ENCODE results near the gene TMEM187. TPM values are rescaled to one million over a fixed set of nuclear protein-coding genes. Genes with fewer than 3 reads are reported as not detected.

The TMEM187 gene
- polyA plus RNA-seq, 2 of the 4 experiments (the other 2 are of a cell fraction), result 7.8 to 10.6 TPM

GRCh38 chrX:153961292-153961691, 11.3 kb upstream of the TMEM187 start:
- CTCF ChIA-PET, result interaction anchor here (0.8 to 5.5 kb wide), 5 partner anchors 9 to 197 kb away, joined by 4 to 47 read pairs (median 7); partner anchors contain the start of genes HCFC1 and PLXNB3
- Histone ChIP-seq H3K4me1 (no peaks in the 10 kb centered on the region), H3K4me3 (no peak overlapping the region), H3K4me2 (no peak overlapping the region), H3K9me3 (no peaks in the 10 kb centered on the region), H3K27ac (no peak overlapping the region)
- POLR2A ChIA-PET, result no interaction called here
- WGBS (ENCODE audit: missing lambda C conversion rate), result 93% methylated on average over 9 of the region's 11 CpGs
- no peak for ATAC-seq
- DNase-seq (ENCODE audit: low read depth in 1 of 2, low spot score in 1 of 2), result no peak
- FAIRE-seq, result no peak
- TF ChIP-seq FOSL2 (IDR thresholded peaks at IDR 0.05) (no peak), FOSL2 (CRISPR knock-in tag; IDR thresholded peaks at IDR 0.05) (no peak), MAFK (IDR thresholded peaks at IDR 0.05; ENCODE audit: partially characterized antibody) (no peak), PHF8 (IDR thresholded peaks at IDR 0.05; ENCODE audit: borderline replicate concordance, low read depth) (no peak), HOXB5 (CRISPR knock-in tag; IDR thresholded peaks at IDR 0.05) (no peak), ZNF302 (CRISPR knock-in tag; IDR thresholded peaks at IDR 0.05) (no peak), MAX (IDR thresholded peaks at IDR 0.05) (no peak)

GRCh38 chrX:153963546-153963945, 9.0 kb upstream of the TMEM187 start:
- DNase-seq (ENCODE audit: low read depth in 1 of 2, low spot score in 1 of 2) (no peak), ATAC-seq (no peak), FAIRE-seq (no peak)
- WGBS (ENCODE audit: missing lambda C conversion rate), result 97% methylated on average over 7 of the region's 12 CpGs
- Histone ChIP-seq H3K4me1 (peaks cover 8% of the 10 kb centered on the region; the same call in 2 of the 3 replicates), H3K27ac (no peak overlapping the region), H3K4me3 (no peak overlapping the region), H3K4me2 (no peak overlapping the region), H3K9me3 (no peaks in the 10 kb centered on the region)
- POLR2A ChIA-PET, result no interaction called here
- CTCF ChIA-PET, result interaction anchor here (1.1 to 5.5 kb wide), 5 partner anchors 9 to 199 kb away, joined by 3 to 47 read pairs (median 11); partner anchors contain the start of genes PLXNB3 and TMEM187
- no peak for TF ChIP-seq RAD21 (conservative IDR thresholded peaks at IDR 0.05 in 1 of 2, IDR thresholded peaks at IDR 0.05 in 1 of 2)
- no peak for TF ChIP-seq BHLHE40 (IDR thresholded peaks at IDR 0.05; ENCODE audit: low read depth, low read length)
- TF ChIP-seq RNF2 (IDR thresholded peaks at IDR 0.05; ENCODE audit: borderline replicate concordance, low read depth), result no peak
- no peak for TF ChIP-seq PHF8 (IDR thresholded peaks at IDR 0.05; ENCODE audit: borderline replicate concordance, low read depth)
- no peak for TF ChIP-seq EP300 (IDR thresholded peaks at IDR 0.05)
- TF ChIP-seq MAZ (IDR thresholded peaks at IDR 0.05; ENCODE audit: borderline replicate concordance, low read depth, low read length), result no peak
- no peak for TF ChIP-seq JUNB (IDR thresholded peaks at IDR 0.05)
- TF ChIP-seq HOXB13 (CRISPR knock-in tag; IDR thresholded peaks at IDR 0.05; ENCODE audit: low read depth), result no peak
- TF ChIP-seq ZFP36 (IDR thresholded peaks at IDR 0.05; ENCODE audit: borderline replicate concordance, partially characterized antibody), result no peak
- TF ChIP-seq CHD4 (IDR thresholded peaks at IDR 0.05; ENCODE audit: borderline replicate concordance), result no peak
- TF ChIP-seq RARB (CRISPR knock-in tag; IDR thresholded peaks at IDR 0.05), result no peak
- TF ChIP-seq NR3C1 (IDR thresholded peaks at IDR 0.05), result no peak
- no peak for TF ChIP-seq CTCF (IDR thresholded peaks at IDR 0.05)
- TF ChIP-seq, protein P1, sequence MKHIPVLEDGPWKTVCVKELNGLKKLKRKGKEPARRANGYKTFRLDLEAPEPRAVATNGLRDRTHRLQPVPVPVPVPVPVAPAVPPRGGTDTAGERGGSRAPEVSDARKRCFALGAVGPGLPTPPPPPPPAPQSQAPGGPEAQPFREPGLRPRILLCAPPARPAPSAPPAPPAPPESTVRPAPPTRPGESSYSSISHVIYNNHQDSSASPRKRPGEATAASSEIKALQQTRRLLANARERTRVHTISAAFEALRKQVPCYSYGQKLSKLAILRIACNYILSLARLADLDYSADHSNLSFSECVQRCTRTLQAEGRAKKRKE (CRISPR knock-in tag; IDR thresholded peaks at IDR 0.05; ENCODE audit: low read depth), result no peak

DNA sequence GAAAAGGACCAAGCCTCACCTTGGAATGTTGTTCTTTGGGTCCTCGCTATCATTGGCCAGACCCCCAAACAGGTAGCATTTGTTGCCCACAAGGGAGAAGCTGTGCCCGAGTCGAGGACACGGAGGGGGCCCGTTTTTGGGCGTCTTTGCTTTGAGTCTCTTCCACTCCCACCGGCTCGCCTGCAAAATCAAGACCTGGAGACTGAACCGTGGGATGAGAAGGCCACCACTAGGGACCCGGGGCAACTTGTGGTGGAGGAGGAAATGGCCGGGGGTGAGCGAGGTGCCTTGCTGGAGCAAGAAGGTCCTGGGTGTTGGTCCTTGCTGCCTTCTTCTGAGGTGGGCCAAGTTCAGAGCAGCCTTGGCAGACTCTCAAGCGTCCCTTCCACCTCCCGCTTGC, 8.4 kb upstream of the TMEM187 start:
- Histone ChIP-seq H3K4me2 (no peak overlapping the region), H3K9me3 (no peaks in the 10 kb centered on the region), H3K4me3 (no peak overlapping the region), H3K27ac (no peak overlapping the region), H3K4me1 (peaks cover 14% of the 10 kb centered on the region)
- CTCF ChIA-PET, result interaction anchor here (1.2 to 5.5 kb wide), 5 partner anchors 8 to 200 kb away, joined by 3 to 47 read pairs (median 11); partner anchors contain the start of genes PLXNB3 and TMEM187
- DNase-seq (ENCODE audit: low read depth in 1 of 2, low spot score in 1 of 2) (no peak), ATAC-seq (no peak), FAIRE-seq (no peak)
- POLR2A ChIA-PET, result no interaction called here
- whole genome bisulfite sequencing (ENCODE audit: missing lambda C conversion rate), result 100% methylated on average over 8 of the region's 14 CpGs
- TF ChIP-seq FOXS1 (CRISPR knock-in tag; IDR thresholded peaks at IDR 0.05) (no peak), NFE2L2 (conservative IDR thresholded peaks at IDR 0.05; ENCODE audit: low read length) (no peak), MAFK (IDR thresholded peaks at IDR 0.05; ENCODE audit: partially characterized antibody) (no peak), MYC (IDR thresholded peaks at IDR 0.05; ENCODE audit: borderline replicate concordance, low read length) (no peak), RNF2 (IDR thresholded peaks at IDR 0.05; ENCODE audit: borderline replicate concordance, low read depth) (no peak), ZFP36 (IDR thresholded peaks at IDR 0.05; ENCODE audit: borderline replicate concordance, partially characterized antibody) (no peak), CTCF (IDR thresholded peaks at IDR 0.05) (no peak), RFX5 (IDR thresholded peaks at IDR 0.05) (no peak), HOXB5 (CRISPR knock-in tag; IDR thresholded peaks at IDR 0.05) (no peak), SMC3 (IDR thresholded peaks at IDR 0.05) (no peak), NPAS2 (CRISPR knock-in tag; IDR thresholded peaks at IDR 0.05; ENCODE audit: borderline replicate concordance) (no peak), PHF8 (IDR thresholded peaks at IDR 0.05; ENCODE audit: borderline replicate concordance, low read depth) (no peak), JUNB (IDR thresholded peaks at IDR 0.05) (no peak), E2F6 (IDR thresholded peaks at IDR 0.05; ENCODE audit: borderline replicate concordance, low read depth) (no peak)
- TF ChIP-seq, protein P1 (CRISPR knock-in tag; IDR thresholded peaks at IDR 0.05; ENCODE audit: low read depth), result no peak

All from A549 (cell line).